Epithelial cell of proximal tubule (primary cell): Measurements from ENCODE around the gene ERGIC2. TPM values are rescaled to one million over a fixed set of nuclear protein-coding genes. Genes with fewer than 3 reads are reported as not detected.
"Not testable (repeated sequence)": the region's sequence is repeated elsewhere in the genome, so short reads cannot be mapped to it uniquely, and the experiment has no call there.

Experiments
- DNase-seq: peaks from one replicate; pipeline ENCODE4 v3.0.0-alpha.2; 2011; ENCODE audit warnings: low read depth
- H3K4me3 ChIP-seq: 2 replicates; pipeline ENCODE4 v1.5.1; 2011; ENCODE audit warnings: low read depth, mild to moderate bottlenecking, low read length
- total RNA-seq: library from RNA; depleted of rRNA; stranded (reverse); fragments of >200 nt; gene quantifications from 2 replicates; pipeline ENCODE4 v1.2.3, GENCODE V29; 2015
- TF ChIP-seq, protein P1 (sequence below): conservative IDR thresholded peaks from 2 replicates; pipeline ENCODE4 v1.5.1; 2012; ENCODE audit warnings: low read depth, mild to moderate bottlenecking, low read length

The ERGIC2 gene
- total RNA-seq, 1 donor from 2014 or later = 68.4 TPM

DNA sequence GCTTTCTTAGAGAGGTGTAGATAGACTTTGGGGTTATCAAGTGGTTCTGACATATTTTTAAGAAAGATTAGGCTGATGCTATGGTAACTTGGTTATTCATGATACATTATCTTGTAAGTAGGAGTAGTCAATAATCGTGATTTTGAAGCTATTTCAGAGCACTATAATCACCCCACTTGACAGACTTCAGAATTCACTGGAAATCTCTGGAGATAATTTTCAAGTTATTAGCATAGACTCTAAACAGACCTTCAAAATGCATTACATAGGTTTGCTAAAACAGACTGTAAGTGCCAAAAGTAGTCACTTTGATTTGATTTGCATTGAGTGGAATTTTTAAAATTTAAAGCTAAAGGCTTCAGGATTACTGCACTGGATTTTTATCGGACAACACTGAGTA lies 74.3 kb downstream of the ERGIC2 start:
- DNase-seq = no peak
- H3K4me3 ChIP-seq = no peak overlapping the region
- TF ChIP-seq, protein P1, sequence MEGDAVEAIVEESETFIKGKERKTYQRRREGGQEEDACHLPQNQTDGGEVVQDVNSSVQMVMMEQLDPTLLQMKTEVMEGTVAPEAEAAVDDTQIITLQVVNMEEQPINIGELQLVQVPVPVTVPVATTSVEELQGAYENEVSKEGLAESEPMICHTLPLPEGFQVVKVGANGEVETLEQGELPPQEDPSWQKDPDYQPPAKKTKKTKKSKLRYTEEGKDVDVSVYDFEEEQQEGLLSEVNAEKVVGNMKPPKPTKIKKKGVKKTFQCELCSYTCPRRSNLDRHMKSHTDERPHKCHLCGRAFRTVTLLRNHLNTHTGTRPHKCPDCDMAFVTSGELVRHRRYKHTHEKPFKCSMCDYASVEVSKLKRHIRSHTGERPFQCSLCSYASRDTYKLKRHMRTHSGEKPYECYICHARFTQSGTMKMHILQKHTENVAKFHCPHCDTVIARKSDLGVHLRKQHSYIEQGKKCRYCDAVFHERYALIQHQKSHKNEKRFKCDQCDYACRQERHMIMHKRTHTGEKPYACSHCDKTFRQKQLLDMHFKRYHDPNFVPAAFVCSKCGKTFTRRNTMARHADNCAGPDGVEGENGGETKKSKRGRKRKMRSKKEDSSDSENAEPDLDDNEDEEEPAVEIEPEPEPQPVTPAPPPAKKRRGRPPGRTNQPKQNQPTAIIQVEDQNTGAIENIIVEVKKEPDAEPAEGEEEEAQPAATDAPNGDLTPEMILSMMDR = no peak

DNA sequence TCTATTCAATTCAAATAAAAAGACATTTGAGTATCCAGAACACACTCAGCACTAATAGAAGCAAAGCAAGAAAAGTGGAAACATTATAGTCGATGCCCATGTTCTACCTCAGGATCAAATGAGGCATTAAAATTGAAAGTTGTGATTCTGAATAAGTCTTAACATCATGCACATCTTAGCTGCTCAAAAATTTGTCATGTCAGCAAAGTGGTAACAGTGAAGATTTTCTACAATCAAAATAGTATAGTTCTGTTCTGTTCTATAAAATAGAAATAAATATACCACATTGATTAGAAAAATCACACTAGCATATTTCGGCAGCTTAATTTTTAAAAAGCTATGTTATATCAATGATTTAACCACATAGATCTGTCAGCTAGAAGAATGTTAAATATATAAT lies 74.7 kb downstream of the ERGIC2 start:
- TF ChIP-seq, protein P1 = no peak

DNA sequence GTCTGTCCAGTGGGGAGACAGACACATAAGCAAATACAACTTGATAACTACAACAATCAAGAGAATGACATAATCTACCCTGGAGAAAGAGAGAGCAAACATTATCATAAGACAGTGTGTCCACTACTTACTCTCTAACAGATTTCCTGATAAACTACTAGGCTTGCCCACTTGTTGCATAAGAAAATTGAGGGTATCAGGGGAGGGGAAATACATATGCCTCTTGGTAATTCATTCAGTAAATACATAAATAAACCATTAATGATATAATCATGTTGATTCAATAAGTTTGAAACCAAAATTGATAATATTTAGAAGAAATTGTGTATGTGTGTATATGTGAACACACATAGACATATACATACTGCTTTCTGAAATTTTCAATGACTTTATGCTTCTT lies 76.6 kb downstream of the ERGIC2 start:
- no peak overlapping the region for H3K4me3 ChIP-seq
- TF ChIP-seq, protein P1 = no peak
- DNase-seq = no peak

More for the DNA sequence above, 74.7 kb downstream of the ERGIC2 start:
- DNase-seq = no peak
- H3K4me3 ChIP-seq = no peak overlapping the region

DNA sequence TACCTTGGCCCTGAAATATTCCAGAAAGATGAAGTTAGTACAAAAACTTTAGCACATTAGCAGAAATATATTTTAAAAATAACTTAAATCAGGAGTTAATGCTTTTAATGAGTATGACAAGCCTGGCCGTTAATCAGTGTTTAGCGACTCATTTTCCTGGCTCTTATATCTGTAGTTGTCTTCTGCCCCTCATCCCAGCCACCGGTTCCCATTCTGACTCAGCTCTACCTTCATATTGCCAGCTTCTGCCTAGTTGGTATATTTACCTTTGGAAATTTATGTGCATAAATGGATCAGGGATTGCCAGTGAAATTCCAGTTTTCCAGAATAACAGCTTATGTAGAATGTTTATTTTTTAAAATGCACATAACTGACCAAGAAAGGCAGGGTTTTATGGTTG lies 79.9 kb downstream of the ERGIC2 start:
- TF ChIP-seq, protein P1 = no peak
- no peak for DNase-seq
- no peak overlapping the region for H3K4me3 ChIP-seq

DNA sequence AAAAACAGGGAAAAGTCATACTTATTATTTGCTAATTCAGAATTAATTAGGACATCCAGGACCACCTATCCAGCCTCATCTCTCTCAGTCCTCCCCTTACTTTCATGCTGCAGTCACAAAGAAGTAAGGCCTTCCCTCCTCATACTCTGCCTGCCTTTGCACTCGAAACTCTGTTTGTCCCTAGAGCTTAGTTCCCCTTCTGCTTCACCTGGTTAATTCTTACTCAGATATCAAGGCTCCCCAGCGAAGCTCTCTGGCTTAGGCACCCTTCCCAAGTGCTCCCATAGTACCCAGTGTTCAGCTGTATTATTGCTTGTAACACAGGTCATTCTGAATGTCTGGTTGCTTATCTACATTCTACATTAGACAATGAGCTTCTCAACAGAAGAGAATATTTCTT lies 81.3 kb downstream of the ERGIC2 start:
- DNase-seq = no peak
- TF ChIP-seq, protein P1 = no peak
- no peak overlapping the region for H3K4me3 ChIP-seq

DNA sequence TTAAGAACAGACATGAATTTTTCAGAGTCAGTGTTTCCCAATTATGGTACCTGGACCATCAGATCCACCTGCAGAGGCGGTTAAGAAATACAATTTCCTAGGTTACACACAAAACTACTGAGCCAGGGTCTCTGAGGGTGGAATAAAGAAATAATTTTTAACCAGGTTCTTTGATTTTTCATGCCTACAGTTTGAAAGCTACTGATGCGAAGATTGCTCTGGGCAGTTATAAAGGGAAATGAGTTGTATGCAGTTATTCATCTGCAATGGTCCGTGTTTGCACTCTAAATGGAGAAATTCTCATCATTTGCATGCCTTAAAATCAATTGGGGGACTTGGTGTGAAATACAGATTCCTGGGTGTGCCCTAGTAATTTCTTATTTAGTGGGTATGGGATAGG lies 89.7 kb downstream of the ERGIC2 start:
- TF ChIP-seq, protein P1 = no peak
- DNase-seq = no peak
- no peak overlapping the region for H3K4me3 ChIP-seq

DNA sequence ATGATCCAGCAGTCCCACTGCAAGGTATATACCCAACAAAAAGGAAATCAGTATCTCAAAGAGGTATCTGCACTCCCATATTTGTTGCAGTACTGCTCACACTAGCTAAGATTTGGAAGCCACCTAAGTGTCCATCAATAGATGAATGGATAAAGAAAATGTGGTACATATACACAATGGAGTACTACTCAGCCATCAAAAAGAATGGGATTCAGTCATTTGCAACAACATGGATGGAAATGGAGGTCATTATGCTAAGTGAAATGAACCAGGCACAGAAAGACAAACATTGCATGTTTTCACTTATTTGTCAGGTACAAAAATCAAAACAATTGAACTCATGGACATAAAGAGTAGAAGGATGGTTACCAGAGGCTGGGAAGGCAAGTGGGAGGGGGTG lies 90.5 kb downstream of the ERGIC2 start:
- DNase-seq, H3K4me3 ChIP-seq: not testable (repeated sequence)

DNA sequence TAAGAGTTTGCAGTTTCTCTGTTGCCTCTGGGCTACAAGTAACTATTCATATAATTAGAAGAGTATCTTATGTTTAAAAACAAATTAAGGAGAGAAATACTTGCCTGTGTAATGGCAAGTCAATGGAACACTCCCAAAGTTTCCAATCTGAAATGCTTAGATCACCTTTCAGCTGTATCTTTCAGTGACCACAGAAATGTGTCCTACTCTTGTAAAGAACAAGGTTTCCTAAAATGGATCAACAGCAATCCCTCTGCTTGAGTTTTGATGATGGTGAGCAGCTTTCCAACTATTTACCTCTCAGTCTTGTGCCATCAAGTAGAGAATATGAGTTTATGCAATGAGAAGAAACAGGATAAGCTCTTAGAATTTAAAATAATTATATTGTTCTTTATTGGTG lies 92.9 kb downstream of the ERGIC2 start:
- TF ChIP-seq, protein P1 = no peak
- DNase-seq = no peak
- H3K4me3 ChIP-seq = no peak overlapping the region
